GM15510 (cell line): ENCODE results near the gene NCL.

ENCODE experiments used
- POLR2A ChIP-seq: IDR thresholded peaks from 3 replicates; pipeline ENCODE4 v1.6.1; 2011; ENCODE audit warnings: borderline replicate concordance; ENCODE audit not compliant: insufficient read length; ENCODE audit errors: extremely low read depth

The NCL gene

GRCh38 chr2:231475965-231476364 is 11.7 kb upstream of the NCL start:
- no peak for TF ChIP-seq POLR2A

GRCh38 chr2:231472816-231473215 is 8.5 kb upstream of the NCL start:
- no peak for TF ChIP-seq POLR2A

GRCh38 chr2:231470246-231470900 is 6.1 kb upstream of the NCL start:
- no peak for TF ChIP-seq POLR2A

DNA sequence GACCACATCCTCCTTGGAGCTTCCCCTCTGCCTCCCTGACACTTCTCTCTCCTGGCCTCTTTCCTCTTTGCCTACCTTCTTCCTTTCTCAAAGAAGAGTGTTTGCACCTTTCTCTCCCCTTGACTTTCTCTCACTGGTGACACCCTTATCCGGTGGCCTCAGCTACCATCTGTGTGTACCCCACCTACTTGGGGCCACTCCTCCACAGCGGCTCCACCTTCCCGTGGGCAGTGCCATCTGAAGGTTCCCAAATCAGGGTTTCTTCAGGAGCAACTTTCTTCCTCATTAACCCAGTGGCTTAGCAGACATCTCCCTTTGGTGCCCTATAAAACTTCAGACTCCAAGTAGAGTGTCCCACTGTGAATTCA is 5.3 kb upstream of the NCL start:
- no peak for TF ChIP-seq POLR2A

- TF ChIP-seq POLR2A, result no peak
These were observed 3.6 kb upstream of the NCL start for GRCh38 chr2:231467613-231468530.

- TF ChIP-seq POLR2A, result no peak
These were observed 2.8 kb upstream of the NCL start for GRCh38 chr2:231467016-231467545.

DNA sequence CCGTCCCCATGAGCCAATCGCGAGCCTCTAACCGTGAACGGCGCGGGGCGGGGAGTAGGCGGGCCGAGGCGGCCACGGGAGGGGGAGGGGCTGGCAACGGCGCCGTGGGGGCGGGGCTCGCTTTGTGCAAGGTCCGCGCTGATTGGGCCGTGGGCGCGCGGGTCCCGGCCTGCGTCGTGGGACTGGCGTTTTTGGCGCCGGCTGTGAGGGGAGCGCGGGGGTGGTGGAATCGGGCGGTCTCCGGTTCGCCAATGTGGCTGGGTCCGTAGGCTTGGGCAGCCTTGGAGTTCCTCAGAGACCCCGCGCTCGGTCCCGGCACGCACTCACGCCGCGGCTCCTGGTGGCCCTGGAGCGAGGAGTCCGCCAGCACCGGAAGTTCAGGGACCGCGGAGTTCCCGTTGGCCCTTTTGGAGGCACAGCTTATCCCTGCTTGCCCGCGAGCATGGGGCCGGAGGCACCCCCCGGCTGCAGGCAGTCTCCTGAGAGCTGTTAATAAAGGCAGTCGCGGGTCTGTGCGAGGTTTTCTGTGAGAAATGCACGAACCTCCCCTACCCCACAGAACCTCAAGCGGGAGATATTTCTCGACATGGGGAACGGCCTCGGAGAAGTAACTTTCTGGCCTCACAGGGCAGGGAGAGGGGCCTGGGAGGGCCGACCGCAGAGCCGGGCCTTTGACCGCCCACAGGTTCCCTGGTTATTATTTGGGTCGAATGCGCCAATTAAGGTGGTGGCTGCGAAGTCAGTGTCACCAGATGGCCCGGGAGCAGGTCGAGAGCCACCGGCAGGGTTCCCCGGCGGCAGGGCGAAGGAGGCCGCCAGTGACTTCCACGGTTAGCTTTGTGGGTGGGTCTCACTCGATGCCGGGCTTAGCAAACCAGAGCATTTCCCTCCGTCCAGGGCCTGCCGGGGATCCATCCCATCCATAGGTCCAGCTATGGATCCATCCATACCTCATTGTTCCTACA is 574 bp upstream of the NCL start:
- peak; percentile 69 for TF ChIP-seq POLR2A

- TF ChIP-seq POLR2A, result no peak
These were observed 1.4 kb downstream of the NCL start for GRCh38 chr2:231462729-231463465.

- no peak for TF ChIP-seq POLR2A
These were observed 2.7 kb downstream of the NCL start for GRCh38 chr2:231461516-231461971.

DNA sequence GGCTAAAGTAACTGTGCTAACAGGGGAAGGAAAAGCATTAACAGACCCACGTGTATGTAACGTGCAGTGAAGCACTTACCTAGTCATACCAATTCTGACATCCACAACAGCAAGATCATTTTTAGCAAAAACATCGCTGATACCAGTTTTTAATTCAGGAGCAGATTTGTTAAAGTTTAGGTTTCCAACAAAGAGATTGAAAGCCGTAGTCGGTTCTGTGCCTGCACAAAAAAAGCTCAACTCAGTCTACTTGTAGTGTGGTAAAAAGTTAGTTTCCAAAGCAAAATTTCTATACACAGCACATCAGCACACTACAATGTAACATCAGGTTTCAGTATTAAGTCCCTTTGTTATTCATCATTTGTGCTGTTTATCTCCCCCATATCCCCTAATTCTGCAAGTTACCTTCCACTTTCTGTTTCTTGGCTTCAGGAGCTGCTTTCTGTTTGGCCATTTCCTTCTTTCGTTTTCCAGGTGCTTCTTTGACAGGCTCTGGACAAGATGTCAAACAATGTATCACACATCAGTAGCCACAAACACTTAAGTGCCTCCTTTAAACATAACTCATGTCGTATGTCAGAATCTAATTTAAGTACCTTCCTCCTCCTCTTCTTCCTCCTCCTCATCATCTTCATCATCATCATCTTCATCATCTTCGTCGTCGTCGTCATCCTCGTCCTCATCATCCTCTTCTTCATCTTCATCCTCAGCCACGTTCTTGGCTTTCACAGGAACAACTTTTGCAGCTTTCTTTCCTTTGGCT is 4.0 kb downstream of the NCL start:
- no peak for TF ChIP-seq POLR2A

DNA sequence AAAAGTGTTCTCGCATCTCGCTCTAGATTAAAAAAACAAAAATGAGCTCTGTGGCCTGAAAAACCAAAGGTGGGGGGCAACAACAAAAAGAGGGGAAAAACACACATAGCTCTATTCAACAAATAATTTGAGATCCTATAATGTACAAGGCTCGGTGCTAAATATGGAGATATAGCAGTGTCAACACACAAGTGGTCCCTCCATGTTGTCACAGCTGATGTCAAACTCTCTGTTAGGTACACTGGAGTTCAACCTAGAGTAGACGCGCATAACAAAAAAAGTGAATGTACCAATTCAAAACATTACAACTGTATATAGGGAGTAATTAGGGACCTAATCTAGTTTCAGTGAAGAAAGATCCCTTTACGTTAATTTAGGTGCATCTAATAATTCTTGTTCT is 5.9 kb downstream of the NCL start:
- no peak for TF ChIP-seq POLR2A

GRCh38 chr2:231457101-231457500 is 7.2 kb downstream of the NCL start:
- no peak for TF ChIP-seq POLR2A
